Measurements from ENCODE around the gene TMEM63C. TPM values are rescaled to one million over a fixed set of nuclear protein-coding genes. Genes with fewer than 3 reads are reported as not detected.
A peak's percentile ranks its signal among the peaks of the same experiment; 100 is the strongest.

Gene TMEM63C
- total RNA-seq, 6 experiments from 2014 or later = 0.05 TPM; not detected in 5

DNA sequence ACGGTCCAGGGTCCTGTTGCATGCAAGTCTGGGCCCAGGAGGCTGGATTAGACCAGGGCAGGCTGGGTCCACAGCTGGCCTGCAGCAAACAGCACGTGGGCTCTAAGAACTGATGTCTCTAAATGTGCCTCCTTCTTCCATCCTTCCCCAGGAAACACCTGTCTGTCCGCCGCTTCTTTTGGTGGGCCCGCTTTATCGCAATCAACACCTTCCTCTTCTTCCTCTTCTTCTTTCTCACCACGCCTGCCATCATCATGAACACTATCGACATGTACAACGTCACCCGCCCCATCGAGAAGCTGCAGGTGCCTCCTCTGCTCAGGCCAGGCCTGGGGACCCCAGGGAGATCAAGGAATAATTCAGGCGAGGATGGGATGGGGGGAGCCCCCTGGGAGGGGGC, 61.2 kb downstream of the TMEM63C start:
- no peak for TF ChIP-seq CTCF (IDR thresholded peaks at IDR 0.05)
- H3K36me3 Mint-ChIP-seq (ENCODE audit: low read depth) = no peaks in the 10 kb centered on the region
- no peak for DNase-seq
- no peak overlapping the region for H3K4me3 Mint-ChIP-seq
- no peaks in the 10 kb centered on the region for H3K9me3 Mint-ChIP-seq
- H3K27ac Mint-ChIP-seq = no peak overlapping the region
- H3K4me1 Mint-ChIP-seq (ENCODE audit: low read depth) = no peaks in the 10 kb centered on the region
- H3K27me3 Mint-ChIP-seq (ENCODE audit: insufficient read depth) = peaks cover 31% of the 10 kb centered on the region

- H3K4me1 Mint-ChIP-seq (ENCODE audit: low read depth) = no peaks in the 10 kb centered on the region
- no peak overlapping the region for H3K4me3 Mint-ChIP-seq
Observed at GRCh38 chr14:77243853-77244252, 62.3 kb downstream of the TMEM63C start.

DNA sequence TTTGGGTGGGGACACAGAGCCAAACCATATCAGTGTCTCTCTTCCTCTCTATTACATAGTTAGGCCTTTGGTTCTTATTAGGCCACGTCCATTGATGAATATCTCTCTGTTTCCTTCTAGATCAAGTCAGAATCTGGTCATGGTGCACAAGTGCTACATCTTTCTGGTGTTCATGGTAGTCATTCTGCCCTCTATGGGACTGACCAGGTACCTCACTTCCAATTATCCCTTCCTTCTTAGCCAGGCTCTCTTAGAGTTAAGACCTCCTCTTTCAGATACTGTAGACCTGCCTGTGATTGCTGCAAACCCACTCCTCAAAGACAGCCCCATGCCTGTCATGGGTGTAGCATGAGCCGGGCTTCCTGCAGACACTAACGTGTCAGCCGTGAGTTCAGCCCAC, 64.2 kb downstream of the TMEM63C start:
- DNase-seq = no peak
- Mint-ChIP-seq H3K9me3 (no peaks in the 10 kb centered on the region), H3K27me3 (ENCODE audit: insufficient read depth) (peaks cover 35% of the 10 kb centered on the region), H3K4me3 (no peak overlapping the region), H3K4me1 (ENCODE audit: low read depth) (no peaks in the 10 kb centered on the region), H3K36me3 (ENCODE audit: low read depth) (no peaks in the 10 kb centered on the region), H3K27ac (no peak overlapping the region)
- TF ChIP-seq CTCF (IDR thresholded peaks at IDR 0.05) = no peak; the same call in 1 of the 2 replicates

More at GRCh38 chr14:77243853-77244252, 62.3 kb downstream of the TMEM63C start:
- H3K27ac Mint-ChIP-seq = no peak overlapping the region
- DNase-seq = no peak
- no peaks in the 10 kb centered on the region for H3K36me3 Mint-ChIP-seq (ENCODE audit: low read depth)
- no peak for TF ChIP-seq CTCF (IDR thresholded peaks at IDR 0.05)
- H3K9me3 Mint-ChIP-seq = no peaks in the 10 kb centered on the region
- H3K27me3 Mint-ChIP-seq (ENCODE audit: insufficient read depth) = peaks cover 30% of the 10 kb centered on the region

GRCh38 chr14:77246784-77247183, 65.2 kb downstream of the TMEM63C start:
- no peak for DNase-seq
- no peak overlapping the region for H3K27ac Mint-ChIP-seq
- TF ChIP-seq CTCF (IDR thresholded peaks at IDR 0.05) = no peak
- no peaks in the 10 kb centered on the region for H3K4me1 Mint-ChIP-seq (ENCODE audit: low read depth)
- peaks cover 33% of the 10 kb centered on the region for H3K27me3 Mint-ChIP-seq (ENCODE audit: insufficient read depth)
- H3K36me3 Mint-ChIP-seq (ENCODE audit: low read depth) = no peaks in the 10 kb centered on the region
- H3K4me3 Mint-ChIP-seq = no peak overlapping the region
- no peaks in the 10 kb centered on the region for H3K9me3 Mint-ChIP-seq

- no peaks in the 10 kb centered on the region for H3K4me1 Mint-ChIP-seq (ENCODE audit: low read depth)
- no peaks in the 10 kb centered on the region for H3K9me3 Mint-ChIP-seq
- no peaks in the 10 kb centered on the region for H3K36me3 Mint-ChIP-seq (ENCODE audit: low read depth)
- no peak overlapping the region for H3K27ac Mint-ChIP-seq
- peaks cover 38% of the 10 kb centered on the region for H3K27me3 Mint-ChIP-seq (ENCODE audit: insufficient read depth)
- DNase-seq = peak; percentile 2
- no peak overlapping the region for H3K4me3 Mint-ChIP-seq
- TF ChIP-seq CTCF (IDR thresholded peaks at IDR 0.05) = no peak
Observed at GRCh38 chr14:77248666-77249065, 67.1 kb downstream of the TMEM63C start.

- Mint-ChIP-seq H3K9me3 (no peaks in the 10 kb centered on the region), H3K4me3 (no peak overlapping the region), H3K27ac (no peak overlapping the region), H3K27me3 (ENCODE audit: insufficient read depth) (peaks cover 44% of the 10 kb centered on the region), H3K4me1 (ENCODE audit: low read depth) (no peaks in the 10 kb centered on the region), H3K36me3 (ENCODE audit: low read depth) (no peaks in the 10 kb centered on the region)
- DNase-seq = no peak
- TF ChIP-seq CTCF (IDR thresholded peaks at IDR 0.05) = no peak
Observed at GRCh38 chr14:77249286-77249685, 67.7 kb downstream of the TMEM63C start.

Measured in HFFc6 (cell line).